GM19043 (cell line): ENCODE data around the gene STXBP6.
"Not testable (repeated sequence)": the region's sequence is repeated elsewhere in the genome, so short reads cannot be mapped to it uniquely, and the experiment has no call there.

ENCODE experiments used
- ATAC-seq: cut with Tn5 transposase; IDR thresholded peaks from one replicate; pipeline ENCODE4 v1.9.1; 2021; ENCODE audit warnings: low read depth; ENCODE audit not compliant: unreplicated experiment

STXBP6 gene

DNA sequence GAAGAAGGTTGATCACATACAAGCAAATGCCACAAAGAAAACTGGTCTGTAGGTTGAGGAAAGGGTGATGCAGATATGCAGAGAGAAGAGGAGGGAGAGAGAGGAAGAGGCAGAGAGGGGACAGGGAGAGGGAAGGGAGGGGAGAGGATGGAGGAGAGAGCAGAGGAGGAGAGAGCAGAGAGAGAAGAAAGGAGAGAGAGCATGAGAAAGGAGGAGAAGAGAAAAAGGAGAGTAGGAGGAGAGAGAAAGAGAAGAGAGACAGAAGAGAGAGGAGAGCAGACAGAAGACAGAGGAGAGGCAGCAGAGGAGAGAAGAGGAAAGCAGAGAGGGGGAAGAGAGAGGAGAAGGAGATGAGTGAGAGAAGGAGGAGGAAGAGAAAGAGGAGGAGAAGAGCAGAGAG is 59.2 kb downstream of the STXBP6 start:
- no peak for ATAC-seq

DNA sequence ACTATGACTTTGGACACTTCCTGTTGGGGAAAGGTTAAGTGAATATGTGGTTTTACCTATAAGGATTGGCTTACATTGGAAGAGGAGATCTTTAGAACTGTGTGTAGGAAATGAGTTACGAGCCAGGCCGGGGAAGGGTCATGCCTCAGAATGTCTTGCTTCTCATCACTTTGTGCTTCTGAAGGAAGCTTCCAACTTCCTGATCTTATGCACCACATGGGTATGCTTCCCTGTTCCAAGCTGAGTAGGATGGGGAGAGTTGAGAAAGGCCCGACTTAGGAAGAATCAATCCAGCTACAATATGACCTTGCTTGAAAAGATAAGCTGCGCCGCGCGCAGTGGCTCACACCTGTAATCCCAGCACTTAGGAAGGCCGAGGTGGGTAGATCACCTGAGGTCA is 59.9 kb downstream of the STXBP6 start:
- ATAC-seq, result no peak

DNA sequence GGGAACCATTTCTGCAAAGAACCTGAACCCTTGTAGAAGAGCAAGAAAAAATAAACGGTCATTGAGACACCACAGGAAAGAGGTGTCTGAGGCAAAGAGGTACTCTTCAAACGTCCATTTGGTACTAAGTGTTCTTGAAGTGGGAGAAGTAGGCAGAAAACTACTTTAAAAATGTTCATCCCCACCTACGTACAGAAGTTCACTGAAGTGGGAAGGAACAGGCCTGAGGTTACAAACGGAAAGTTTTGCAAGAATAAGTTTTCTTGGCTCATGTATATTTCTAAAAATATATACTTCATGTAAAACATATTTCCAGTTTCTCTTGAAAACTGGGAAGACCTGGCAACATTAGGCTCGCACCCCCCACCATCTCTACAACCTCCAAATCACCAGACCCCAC is 61.2 kb downstream of the STXBP6 start:
- no peak for ATAC-seq

DNA sequence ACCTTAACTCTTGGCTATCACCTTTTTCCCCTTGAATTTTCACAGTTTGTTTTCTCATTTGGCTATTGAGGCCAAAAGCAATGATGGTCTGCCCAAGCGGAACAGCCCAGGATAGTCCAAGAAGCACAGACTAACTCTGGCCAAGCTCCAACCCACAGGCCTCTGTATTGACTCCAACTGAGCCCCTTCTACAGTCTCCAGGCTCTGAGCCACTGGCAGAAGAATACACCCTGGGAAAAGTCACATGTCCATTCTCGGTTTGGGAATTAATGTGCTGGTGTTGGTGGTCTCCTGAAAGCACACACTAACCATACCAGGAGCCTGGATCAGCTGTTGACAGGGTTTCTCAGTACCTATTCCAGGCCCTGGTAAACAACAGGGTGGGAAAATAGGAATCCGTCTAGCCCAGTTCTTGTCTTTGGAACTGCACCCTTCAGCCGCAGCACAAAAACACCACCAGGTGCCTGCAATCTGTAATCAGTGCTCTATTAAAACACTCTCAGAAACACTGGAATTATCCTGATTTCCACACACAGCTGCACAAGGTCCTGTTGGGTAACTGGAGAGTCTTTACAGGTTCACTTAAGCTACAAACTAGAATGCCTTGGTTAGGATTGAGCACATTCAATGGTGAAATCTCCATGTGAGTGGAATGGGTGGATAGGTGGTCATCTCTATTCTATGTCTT is 63.6 kb downstream of the STXBP6 start:
- no peak for ATAC-seq

DNA sequence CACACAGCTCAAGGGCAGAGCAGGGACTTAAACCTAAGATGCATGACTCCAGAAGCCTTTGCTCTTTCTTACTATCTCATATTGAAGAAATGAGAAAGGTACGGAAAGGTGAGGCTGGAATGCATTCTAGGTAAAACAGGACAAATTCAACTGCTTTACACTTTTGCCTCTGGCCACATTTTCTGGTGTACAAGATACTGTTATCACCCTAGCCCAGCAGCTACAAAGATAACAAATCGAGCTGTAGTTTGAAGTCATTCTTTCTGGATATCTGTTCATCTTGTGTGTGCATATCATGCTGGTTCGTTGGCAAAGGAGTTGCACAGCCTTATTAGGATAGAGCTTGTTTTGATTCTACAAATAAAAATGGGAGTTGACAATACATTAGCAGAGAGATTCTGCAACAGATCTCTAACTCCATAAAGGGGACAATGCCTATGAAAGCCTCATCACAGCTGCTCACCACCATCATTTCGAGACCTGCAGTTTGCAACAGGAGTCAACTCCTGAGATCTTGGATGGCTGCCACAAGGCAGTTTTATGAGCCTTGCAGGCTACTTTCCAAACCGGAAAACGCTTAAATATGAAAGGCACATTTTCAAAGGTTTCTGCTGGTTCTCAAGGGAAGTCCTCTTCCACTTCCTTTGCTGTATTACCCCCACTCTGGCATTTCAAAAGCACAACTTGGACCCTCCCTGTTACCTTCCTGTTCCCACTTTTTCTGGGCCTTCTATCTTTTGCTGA is 64.9 kb downstream of the STXBP6 start:
- ATAC-seq, result no peak

DNA sequence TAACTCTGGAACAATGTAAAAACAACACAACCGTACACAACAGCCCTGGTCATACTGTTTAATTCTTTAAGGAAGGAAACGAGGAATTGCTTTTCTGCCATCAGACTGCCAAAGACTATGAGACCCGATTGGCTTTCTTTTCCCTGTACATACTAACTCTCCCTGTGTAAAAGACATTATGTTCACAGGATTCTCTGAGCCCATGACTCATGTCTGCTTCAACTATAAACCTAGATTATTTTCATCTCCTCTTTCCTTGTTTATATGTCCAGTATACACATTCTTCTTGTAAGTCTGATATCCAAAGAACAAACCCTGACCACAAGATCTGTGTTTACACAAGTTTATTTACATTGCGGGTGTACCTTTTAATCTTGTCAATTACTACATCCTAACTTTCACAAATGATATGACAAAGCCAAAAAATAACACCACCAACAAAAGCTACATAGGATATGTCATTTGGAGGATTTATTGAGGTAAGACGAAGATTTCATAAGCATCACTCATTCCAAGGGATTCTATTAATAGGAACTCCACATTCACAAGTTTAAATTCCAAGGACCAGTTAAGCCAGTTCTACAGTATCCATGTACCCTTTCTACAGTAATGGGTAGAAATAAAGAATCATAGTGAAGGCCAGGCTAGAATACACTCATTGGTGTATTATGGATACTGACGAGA is 67.3 kb downstream of the STXBP6 start:
- ATAC-seq, result no peak

DNA sequence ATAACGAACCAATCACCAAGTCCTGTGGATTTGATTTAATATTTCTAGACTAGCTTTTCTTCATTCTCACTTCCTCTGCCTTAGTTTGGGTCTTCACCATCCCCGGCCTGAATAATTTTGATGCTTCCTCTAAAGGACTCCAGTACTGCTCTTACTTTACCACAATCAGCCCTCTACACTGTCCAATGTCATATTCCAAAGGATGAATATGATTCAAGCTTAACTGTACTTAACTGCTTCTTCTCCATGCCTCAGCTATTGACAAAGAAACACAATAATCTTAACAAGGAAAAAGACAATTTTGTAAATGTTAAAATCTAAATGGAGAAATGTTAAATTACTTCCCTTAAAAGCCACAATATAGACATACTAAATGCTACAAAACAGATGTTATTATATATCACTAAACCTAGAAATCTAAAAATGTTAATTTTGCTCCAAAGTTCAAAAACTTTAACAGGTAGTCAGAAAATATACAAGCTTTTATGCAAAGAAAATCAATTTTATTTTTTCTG is 70.2 kb downstream of the STXBP6 start:
- ATAC-seq, result no peak

DNA sequence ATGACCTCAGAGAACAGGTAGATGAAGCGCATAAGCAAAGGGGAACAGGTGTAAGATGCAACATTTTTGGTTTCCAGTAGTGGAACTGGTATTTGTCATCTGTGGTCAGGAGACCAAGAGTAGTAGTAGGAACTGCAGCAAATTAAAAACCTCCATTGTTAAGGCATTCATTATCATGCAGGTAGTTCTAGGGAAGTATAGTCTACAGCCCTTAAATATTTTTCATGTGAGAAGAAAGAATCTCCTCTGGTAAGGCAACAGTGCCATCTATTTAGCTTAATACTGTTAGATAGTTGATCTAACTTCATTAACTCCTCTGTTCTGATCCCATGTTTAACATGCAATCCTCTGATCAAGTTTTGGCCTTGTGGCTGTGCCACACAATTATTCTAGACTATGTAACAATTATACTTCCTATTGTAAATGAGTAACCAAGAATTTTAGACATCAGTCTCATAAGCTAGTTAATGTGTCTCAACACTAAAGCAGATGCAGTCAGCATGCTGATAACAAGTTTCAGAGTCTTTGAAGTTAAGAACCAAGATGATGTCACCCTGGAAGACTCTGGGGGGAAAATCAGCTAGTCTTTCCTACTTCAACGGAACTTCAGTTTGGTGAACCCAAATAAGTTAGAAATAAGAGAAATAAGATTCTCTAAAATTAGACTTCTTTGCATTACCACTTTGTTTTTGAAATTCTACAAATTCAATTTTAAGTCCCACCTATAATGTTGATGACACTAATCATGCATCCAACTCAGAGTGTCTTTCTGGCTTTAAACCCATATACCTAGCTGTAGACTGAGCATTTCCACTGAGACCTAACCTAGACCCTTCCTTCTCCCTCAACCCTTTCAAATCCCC is 70.9 kb downstream of the STXBP6 start:
- peak; percentile 78 for ATAC-seq

DNA sequence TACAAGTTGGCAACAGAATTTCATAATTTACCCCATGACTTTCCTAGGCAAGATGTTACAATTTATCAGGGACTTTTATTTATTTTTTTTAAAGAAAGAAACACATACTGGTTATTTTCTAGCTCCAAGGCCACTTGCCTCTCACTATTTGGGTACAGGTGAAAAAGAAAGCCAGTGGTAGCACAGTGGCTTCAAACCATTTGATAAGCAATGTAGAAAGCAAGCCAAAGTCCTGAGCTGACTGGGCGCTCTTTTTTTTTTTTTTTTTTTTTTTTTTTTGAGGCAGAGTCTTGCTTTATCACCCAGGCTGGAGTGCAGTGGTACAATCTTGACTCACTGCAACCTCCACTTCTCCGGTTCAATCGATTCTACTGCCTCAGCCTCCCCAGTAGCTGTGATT is 73.3 kb downstream of the STXBP6 start:
- no peak for ATAC-seq

DNA sequence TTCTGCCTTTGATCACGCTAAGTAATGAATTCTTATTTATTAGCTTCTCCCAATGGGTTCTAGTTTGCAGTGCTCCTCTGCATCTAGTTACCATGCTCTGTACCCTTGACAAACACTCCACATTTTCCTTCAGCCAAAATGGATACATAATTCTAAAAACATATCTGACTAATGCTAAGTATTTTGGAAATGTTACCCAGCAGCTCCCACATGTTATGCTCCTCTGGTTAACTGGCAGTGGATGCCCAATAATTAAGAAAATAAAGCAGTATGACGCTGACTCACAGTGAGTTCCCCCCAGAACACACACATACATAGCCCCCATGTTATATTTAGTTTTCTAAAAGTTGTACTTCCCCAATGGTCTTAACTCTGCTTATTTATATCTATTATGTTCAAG is 74.6 kb downstream of the STXBP6 start:
- ATAC-seq, result no peak

DNA sequence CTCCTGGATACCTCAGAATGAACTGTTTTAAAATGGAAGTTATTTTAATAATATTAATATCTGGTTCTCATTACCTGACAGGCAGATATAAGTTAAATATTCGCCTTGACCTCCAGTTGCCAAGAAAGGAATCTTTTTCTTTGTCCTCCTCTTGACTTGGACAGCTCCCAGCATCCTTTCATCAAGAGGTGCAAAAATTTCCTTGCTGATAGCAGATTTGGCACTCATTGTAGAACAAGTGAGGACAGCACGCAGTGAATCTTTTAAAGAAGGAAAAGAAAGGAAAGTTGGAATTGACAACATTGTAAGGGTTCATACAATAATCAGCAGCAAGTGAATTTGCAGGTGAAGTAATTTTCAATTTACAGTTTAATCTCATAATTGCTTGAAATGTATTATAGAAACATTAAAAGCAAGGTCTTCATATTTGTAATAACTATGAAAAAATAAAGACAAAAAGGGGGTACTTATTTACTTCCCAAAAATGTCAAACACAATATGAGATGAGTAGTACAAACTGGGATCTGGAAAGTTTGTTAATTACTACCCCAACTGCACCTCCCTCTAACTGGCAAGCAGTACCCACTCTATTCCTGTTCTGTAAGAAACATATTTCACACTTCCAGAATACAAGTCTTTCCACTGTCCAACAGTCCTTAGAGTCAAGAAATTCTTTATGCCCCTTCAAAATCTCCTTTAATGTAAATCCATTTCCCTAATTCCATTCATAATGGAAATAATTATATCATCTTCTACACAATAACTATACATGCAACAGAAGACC is 75.2 kb downstream of the STXBP6 start:
- ATAC-seq, result no peak

DNA sequence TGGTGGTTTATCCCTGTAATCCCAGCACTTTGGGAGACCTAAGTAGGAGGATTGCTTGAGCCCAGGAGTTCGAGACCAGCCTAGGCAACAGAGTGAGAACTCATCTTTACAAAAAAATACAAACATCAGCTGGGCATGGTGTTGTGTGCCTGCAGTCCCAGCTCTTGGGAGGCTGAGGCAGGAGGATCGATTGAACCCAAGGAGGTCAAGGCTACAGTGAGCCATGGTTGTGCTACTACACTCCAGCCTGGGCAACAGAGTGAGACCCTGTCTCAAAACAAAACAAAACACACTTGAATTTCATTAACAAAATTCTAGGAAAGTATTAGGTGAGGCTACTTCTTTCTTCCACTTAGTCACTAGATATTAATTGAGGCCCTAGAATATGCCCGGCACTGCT is 77.1 kb downstream of the STXBP6 start:
- no peak for ATAC-seq

DNA sequence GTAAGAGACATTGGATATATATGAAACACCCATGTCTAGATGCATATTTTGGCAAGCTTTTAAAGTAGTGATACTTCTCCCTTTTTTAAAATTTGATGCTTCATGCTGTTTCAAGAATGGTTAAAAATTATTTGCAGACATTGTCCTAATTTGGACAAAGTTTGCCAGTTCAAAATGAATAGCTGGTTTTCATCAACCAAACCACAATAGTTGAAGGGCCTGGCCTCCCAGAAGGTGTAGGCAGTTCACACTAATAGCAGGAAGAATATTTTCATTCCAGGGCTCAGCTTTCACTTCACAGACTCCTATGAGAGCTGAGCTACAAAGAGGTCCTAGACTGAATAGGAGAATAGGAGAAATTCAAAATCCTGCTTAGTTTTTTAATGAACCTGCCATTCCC is 78.7 kb downstream of the STXBP6 start:
- no peak for ATAC-seq

DNA sequence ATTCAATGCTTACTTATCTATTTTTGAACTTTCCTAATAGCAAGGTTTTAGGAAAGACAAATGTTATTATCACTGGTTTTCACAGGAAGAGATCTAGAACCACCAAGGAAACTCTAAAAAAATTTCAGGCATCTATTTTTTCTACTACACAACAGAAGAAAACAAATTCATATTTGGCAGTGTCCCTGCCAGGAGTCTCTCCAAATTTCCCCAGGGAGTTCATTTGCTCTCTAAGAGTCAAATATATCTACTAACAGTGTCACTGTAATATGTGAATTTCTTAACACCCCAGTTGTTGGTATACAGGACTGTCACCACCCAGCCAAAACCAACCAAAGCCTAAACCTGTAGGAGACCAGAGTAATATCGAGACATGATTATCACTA is 83.4 kb downstream of the STXBP6 start:
- no peak for ATAC-seq

DNA sequence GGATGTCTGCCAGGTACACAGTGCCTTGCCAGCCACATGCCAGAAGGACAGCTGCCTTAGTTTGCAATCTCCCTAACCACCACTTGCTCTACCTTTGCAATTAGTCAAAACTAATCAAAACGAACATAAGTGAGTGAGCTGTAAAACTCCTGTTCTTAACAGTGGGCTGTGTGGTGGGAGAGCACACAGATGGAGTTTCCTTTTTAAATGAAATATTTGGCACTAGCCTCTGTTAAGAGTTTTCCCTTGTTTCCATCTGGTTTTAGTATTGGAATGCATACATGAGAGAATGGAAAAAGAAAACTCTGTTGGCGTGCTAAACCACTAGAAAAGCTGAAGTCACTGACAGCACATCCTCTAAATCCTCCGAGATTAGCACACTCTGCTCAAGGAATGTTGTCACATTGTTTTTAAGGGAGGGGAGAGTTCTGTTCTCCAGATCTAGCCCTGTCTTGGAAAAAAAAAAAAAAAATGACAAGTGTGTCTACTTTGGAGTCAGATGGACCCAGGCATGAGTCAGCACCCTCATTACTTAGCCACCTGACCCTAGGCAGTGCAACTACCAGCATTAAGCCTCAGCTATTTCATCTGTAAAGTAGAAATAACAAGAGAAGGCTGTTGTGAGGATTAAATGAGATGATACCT is 83.9 kb downstream of the STXBP6 start:
- no peak for ATAC-seq

DNA sequence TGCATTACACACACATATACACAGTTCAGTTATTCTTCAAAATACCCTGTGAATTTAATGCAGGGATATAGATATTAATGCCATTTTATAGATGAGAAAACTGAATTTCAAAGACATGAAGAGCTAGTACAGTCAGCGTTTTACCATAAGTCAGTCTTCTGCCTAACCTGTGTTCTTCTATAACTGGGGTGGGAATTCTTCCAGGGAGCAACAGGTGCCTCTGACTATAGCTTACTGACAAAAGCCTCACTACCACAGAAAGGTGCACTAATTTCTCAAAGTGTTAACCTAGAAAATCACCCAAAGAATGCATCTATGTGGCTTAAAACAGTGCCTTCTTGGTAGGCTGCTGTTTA is 84.4 kb downstream of the STXBP6 start:
- no peak for ATAC-seq

DNA sequence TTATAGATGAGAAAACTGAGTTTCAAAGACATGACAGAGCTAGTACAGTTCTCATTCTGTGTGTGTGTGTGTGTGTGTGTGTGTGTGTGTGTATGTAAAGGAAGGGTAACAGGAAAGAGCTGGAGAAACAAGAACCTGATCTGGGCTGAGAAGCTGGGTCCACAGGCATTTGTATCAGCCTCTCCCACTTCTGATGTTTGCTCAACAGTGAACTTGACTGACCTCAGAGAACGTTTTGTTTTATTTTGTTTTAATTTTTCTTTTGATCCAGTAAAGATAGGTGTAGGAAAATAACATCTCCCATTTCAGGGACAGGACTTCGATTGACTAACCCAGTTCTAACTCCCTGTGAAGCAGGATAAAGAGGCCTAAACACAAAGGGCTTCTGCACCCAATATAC is 85.4 kb downstream of the STXBP6 start:
- ATAC-seq, result no peak

DNA sequence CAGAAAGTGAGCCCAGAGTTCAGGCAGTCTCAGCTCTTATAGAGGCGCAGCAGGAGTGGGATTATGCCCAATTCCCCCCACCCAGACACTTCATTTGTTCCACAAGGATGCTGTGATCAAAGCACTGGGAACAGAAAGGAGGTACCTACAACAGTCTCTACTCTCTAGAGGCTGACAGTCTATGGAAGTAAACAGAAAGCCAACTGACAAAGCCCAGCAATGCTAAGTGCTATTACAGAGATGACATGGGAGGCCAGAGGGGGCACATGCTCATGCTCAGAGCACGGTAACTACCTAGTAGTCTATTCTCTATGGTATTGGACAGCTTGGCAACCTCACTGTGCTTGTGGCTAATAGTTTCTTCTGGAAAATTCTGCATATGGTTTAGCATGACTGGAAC is 85.9 kb downstream of the STXBP6 start:
- ATAC-seq, result no peak

DNA sequence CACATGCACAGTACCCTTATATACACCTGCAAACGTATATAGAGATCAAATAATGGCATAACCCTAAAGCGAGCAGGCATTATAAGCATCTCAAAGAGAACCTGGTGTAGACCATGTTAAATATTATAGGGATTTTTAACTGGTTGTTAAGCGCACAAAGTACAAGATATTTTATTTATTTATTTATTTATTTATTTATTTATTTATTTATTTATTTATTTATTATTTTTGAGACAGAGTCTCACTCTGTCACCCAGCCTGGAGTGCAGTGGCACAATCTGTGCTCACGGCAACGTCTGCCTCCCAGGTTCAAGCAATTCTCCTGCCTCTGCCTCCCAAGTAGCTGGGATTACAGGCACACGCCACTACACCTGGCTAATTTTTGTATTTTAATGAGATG is 87.8 kb downstream of the STXBP6 start:
- ATAC-seq, result not testable (repeated sequence)

DNA sequence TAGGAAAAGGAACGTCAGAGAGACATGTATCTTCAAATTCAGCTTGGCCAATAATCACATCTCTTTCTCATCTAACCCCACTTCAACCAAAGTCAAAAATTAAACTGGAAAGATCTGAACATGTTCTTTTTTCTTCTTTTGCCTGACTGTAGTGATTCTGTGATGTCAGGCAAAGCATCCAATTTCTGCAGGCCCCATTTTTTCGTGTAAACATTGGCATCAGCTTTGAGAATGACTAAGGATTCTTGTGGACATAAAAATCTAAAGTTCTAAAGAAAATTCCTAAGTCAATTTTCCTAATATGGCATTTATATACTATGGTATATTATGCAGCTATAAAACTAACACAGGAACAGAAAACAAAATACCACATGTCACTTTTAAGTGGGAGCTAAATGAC is 89.1 kb downstream of the STXBP6 start:
- no peak for ATAC-seq
